Measurements from ENCODE around the gene FADS2.

Gene FADS2

GRCh38 chr11:61797263-61797944 lies 30.7 kb upstream of the FADS2 start:
- DNase-seq, result peak; percentile 66 to 68

GRCh38 chr11:61799665-61800284 lies 28.3 kb upstream of the FADS2 start:
- DNase-seq, result no peak

GRCh38 chr11:61800331-61801281 lies 27.5 kb upstream of the FADS2 start:
- DNase-seq, result no peak

GRCh38 chr11:61802605-61803004 lies 25.5 kb upstream of the FADS2 start:
- DNase-seq, result no peak

GRCh38 chr11:61803889-61804647 lies 24.0 kb upstream of the FADS2 start:
- DNase-seq, result no peak

GRCh38 chr11:61805146-61805545 lies 23.0 kb upstream of the FADS2 start:
- DNase-seq, result no peak

- no peak for DNase-seq
Measured at GRCh38 chr11:61806785-61807184, 21.3 kb upstream of the FADS2 start.

GRCh38 chr11:61810671-61811175 lies 17.4 kb upstream of the FADS2 start:
- DNase-seq, result no peak

- no peak for DNase-seq
Measured at GRCh38 chr11:61811831-61812230, 16.3 kb upstream of the FADS2 start.

GRCh38 chr11:61812736-61813411 lies 15.2 kb upstream of the FADS2 start:
- no peak for DNase-seq

GRCh38 chr11:61814247-61814957 lies 13.7 kb upstream of the FADS2 start:
- DNase-seq, result no peak

GRCh38 chr11:61814958-61815789 lies 12.9 kb upstream of the FADS2 start:
- no peak for DNase-seq

GRCh38 chr11:61815790-61816735 lies 12.0 kb upstream of the FADS2 start:
- DNase-seq, result peak; percentile 42 to 44

GRCh38 chr11:61816736-61817455 lies 11.2 kb upstream of the FADS2 start, which contains the start of gene FADS1:
TSS of gene FADS1 (minus strand) at chr11:61817003. CDS start at chr11:61816929, 74 bp downstream.
- peak; percentile 54 to 59 for DNase-seq

- no peak for DNase-seq
Measured at GRCh38 chr11:61817471-61818202, 10.5 kb upstream of the FADS2 start.

- no peak for DNase-seq
Measured at GRCh38 chr11:61820174-61820573, 7.9 kb upstream of the FADS2 start.

GRCh38 chr11:61826930-61827570 lies 1.1 kb upstream of the FADS2 start:
- DNase-seq, result no peak

Data from activated CD4-positive, alpha-beta T cell treated with anti-CD3 and anti-CD28 coated beads, Interleukin-2, amount 50 U/mL, for 4 hours (primary cell).